ENCODE results near the gene TMEM131. TPM values are rescaled to one million over a fixed set of nuclear protein-coding genes. Genes with fewer than 3 reads are reported as not detected.

Gene TMEM131
- total RNA-seq, 1 donor from 2014 or later: 31.4 TPM

DNA sequence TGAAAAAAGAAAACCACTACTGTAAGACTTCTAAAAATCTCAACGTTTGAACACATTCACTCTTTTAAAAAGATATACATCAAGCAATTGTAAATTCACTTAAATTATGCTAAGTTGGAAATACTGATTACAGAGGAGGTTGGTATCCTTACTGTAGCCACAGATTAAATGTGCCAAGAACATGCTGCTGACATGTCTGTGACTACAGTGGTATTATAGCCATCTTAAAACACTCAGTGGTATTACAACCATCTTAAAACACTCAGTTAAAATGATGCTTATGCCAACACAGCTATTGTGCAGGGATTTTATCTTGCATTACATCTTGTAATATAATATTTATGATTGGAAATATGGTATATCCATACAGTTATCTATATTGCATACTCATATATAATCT, 50.0 kb downstream of the TMEM131 start:
- H3K36me3 Mint-ChIP-seq (ENCODE audit: low read depth): no peaks in the 10 kb centered on the region
- no peaks in the 10 kb centered on the region for H3K27me3 Mint-ChIP-seq (ENCODE audit: low read depth)
- no peak for DNase-seq (ENCODE audit: low spot score)
- H3K4me3 Mint-ChIP-seq (ENCODE audit: unreplicated experiment): no peak overlapping the region
- TF ChIP-seq, protein P1, sequence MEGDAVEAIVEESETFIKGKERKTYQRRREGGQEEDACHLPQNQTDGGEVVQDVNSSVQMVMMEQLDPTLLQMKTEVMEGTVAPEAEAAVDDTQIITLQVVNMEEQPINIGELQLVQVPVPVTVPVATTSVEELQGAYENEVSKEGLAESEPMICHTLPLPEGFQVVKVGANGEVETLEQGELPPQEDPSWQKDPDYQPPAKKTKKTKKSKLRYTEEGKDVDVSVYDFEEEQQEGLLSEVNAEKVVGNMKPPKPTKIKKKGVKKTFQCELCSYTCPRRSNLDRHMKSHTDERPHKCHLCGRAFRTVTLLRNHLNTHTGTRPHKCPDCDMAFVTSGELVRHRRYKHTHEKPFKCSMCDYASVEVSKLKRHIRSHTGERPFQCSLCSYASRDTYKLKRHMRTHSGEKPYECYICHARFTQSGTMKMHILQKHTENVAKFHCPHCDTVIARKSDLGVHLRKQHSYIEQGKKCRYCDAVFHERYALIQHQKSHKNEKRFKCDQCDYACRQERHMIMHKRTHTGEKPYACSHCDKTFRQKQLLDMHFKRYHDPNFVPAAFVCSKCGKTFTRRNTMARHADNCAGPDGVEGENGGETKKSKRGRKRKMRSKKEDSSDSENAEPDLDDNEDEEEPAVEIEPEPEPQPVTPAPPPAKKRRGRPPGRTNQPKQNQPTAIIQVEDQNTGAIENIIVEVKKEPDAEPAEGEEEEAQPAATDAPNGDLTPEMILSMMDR (IDR thresholded peaks at IDR 0.05): no peak
- H3K9me3 Mint-ChIP-seq (ENCODE audit: low read depth): peaks cover 7% of the 10 kb centered on the region
- no peak overlapping the region for H3K27ac Mint-ChIP-seq (ENCODE audit: unreplicated experiment)
- H3K4me1 Mint-ChIP-seq (ENCODE audit: low read depth): peaks cover 22% of the 10 kb centered on the region

DNA sequence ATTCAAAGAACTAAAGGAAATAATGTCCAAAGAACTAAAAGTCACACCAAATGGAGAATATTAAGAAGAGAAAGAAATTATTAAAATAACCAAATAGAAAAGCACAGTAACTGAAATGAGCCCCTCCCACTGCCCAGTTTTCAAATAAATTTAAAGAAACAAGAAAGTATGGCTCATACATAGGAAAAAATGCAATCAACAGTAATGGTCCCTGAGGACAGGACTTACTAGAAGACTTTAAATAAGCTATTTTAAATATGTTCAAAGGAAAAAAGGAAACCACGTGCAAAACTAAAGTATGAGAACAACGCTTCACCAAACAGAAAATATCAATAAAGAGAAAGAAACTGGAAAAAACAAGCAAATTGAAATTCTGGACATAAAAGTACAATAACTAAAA, 58.9 kb downstream of the TMEM131 start:
- no peaks in the 10 kb centered on the region for H3K36me3 Mint-ChIP-seq (ENCODE audit: low read depth)
- peak overlapping the region; percentile 65 for H3K27ac Mint-ChIP-seq (ENCODE audit: unreplicated experiment)
- peaks cover 43% of the 10 kb centered on the region for H3K4me1 Mint-ChIP-seq (ENCODE audit: low read depth)

DNA sequence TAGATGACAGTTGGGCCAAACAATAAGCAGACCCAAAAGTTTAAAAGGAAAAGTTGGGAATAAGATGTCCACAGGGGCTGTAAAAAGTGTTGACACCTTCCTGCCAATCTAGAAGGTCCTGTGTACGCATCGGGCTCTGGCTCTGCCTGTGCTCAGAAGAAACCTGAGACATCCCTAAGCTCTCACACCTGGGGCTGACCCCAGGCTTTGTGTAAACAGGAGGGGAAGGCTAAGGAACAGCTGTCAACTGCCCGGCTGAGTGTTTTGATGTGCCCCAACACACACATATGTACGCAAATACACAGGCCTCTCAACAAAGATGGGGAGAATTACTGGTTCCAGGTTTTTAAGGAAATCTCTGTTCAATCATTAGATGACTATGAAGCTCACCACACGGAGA, 59.5 kb downstream of the TMEM131 start:
- H3K4me1 Mint-ChIP-seq (ENCODE audit: low read depth): peaks cover 43% of the 10 kb centered on the region

More for the DNA sequence above, 58.9 kb downstream of the TMEM131 start:
- TF ChIP-seq, protein P1 (IDR thresholded peaks at IDR 0.05): no peak
- peaks cover 9% of the 10 kb centered on the region for H3K9me3 Mint-ChIP-seq (ENCODE audit: low read depth)
- no peak for DNase-seq (ENCODE audit: low spot score)
- no peaks in the 10 kb centered on the region for H3K27me3 Mint-ChIP-seq (ENCODE audit: low read depth)
- H3K4me3 Mint-ChIP-seq (ENCODE audit: unreplicated experiment): no peak overlapping the region

DNA sequence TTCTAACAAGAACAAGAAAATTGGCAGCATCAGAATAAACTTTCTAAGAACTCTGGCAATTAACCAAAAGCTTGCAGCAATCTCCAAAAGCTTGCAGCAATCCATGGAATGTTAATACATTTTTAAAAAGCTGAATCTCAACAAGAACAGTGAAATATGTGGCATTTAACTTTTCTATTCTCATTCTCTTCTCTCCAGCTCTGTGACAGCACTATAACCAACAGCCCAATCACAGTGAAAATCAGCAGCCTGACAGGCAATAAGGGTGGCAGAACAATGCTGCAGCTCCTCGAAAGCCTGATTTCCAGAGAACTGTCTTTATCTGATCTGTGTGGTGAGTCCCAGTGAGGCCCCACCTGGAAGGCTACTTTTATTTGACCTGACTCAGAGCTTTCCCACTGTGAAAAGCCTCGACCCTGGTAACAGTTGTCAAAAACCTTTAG, 60.0 kb downstream of the TMEM131 start:
- Mint-ChIP-seq H3K4me1 (ENCODE audit: low read depth) (peaks cover 45% of the 10 kb centered on the region), H3K27ac (ENCODE audit: unreplicated experiment) (peak overlapping the region; percentile 69), H3K27me3 (ENCODE audit: low read depth) (no peaks in the 10 kb centered on the region), H3K4me3 (ENCODE audit: unreplicated experiment) (no peak overlapping the region), H3K9me3 (ENCODE audit: low read depth) (peaks cover 4% of the 10 kb centered on the region), H3K36me3 (ENCODE audit: low read depth) (no peaks in the 10 kb centered on the region)
- TF ChIP-seq, protein P1 (IDR thresholded peaks at IDR 0.05): no peak
- no peak for DNase-seq (ENCODE audit: low spot score)

More for the DNA sequence above, 59.5 kb downstream of the TMEM131 start:
- TF ChIP-seq, protein P1 (IDR thresholded peaks at IDR 0.05): no peak
- peak overlapping the region; percentile 69 for H3K27ac Mint-ChIP-seq (ENCODE audit: unreplicated experiment)
- H3K4me3 Mint-ChIP-seq (ENCODE audit: unreplicated experiment): no peak overlapping the region
- H3K36me3 Mint-ChIP-seq (ENCODE audit: low read depth): no peaks in the 10 kb centered on the region
- H3K27me3 Mint-ChIP-seq (ENCODE audit: low read depth): no peaks in the 10 kb centered on the region
- no peak for DNase-seq (ENCODE audit: low spot score)
- peaks cover 4% of the 10 kb centered on the region for H3K9me3 Mint-ChIP-seq (ENCODE audit: low read depth)

DNA sequence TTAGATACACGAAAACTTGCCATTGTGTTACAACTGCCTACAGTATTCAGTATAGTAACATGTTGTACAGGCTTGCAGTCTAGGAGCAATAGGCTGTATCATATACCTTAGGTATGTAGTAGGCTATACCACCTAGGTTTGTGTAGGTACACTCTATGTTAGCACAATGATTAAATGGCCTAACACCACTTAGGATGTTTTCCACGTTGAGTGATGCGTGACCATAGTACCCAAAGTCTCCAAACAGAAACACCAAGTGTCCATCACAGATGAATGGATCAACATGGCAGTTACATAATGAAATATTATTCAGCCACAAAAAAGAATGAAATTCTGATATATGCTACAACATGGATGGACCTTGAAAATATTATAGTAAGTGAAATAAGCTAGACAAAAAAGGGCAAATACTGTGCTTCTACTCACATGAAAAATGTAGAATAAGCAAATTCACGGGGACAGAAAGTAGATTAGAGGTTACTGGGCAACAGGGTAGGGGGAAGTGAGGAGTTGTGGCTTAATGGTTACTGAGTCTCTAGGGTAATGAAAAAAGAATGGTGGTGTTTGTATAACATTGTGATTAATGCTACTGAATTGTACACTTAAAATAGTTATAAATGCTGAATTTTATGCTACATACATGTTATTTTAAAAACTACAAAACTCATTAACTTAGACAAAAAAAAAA, 62.6 kb downstream of the TMEM131 start:
- H3K27ac Mint-ChIP-seq (ENCODE audit: unreplicated experiment): no peak overlapping the region
- no peaks in the 10 kb centered on the region for H3K27me3 Mint-ChIP-seq (ENCODE audit: low read depth)
- no peaks in the 10 kb centered on the region for H3K36me3 Mint-ChIP-seq (ENCODE audit: low read depth)
- H3K4me3 Mint-ChIP-seq (ENCODE audit: unreplicated experiment): no peak overlapping the region
- TF ChIP-seq, protein P1 (IDR thresholded peaks at IDR 0.05): no peak
- no peak for DNase-seq (ENCODE audit: low spot score)
- peaks cover 2% of the 10 kb centered on the region for H3K9me3 Mint-ChIP-seq (ENCODE audit: low read depth)
- peaks cover 48% of the 10 kb centered on the region for H3K4me1 Mint-ChIP-seq (ENCODE audit: low read depth)

All from chondrocyte (in vitro differentiated cells).